HL-60/S4 treated with phorbol 12-myristate 13-acetate at 8.2 ng/mL for 4 days and 3 days (cell line): ENCODE data around the gene ANKRD17.
"Not testable (repeated sequence)": the region's sequence is repeated elsewhere in the genome, so short reads cannot be mapped to it uniquely, and the experiment has no call there.

Experiments used
- in situ Hi-C: fragments of 300-500 bp; cut with MboI; formaldehyde crosslinking; loops from 2 replicates; pipeline ENCODE4 v1.15.0; 2022; ENCODE audit warnings: low sequenced_read_pairs

The ANKRD17 gene

DNA sequence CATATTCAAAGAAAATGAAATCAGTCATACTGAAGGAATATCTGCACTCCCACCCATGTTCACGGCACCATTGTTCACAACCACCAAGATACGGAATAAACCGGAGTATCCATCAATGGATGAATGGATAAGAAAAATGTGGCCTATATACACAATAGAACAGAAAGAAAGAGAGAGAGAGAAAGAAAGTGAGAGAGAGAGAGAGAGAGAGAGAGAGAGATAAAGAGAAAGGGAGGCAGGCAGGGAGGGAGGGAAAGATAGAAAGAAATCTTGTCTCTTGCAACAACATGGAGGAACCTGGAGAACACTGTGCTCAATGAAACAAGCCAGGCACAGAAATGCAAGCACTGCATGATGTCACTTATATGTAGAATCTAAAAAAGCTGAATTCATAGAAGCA is 52.4 kb downstream of the ANKRD17 start:
- in situ Hi-C loops, result no loop called here

DNA sequence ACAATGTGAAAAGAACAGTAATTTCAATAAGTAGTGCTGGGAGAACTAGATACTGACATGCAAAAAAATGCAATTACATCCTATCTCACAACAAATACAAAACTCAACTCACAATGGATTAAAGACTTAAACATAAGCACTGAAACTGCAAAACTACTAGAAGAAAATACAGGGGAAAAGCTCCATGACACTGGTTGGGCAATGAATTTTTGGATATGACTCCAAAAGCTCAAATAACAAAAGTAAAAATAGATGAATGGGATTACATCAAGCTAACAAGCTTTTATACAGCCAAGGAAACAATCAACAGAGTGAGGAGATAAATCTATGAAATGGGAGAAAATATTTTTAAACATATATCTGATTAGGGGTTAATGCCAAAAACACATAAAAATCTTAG is 53.1 kb downstream of the ANKRD17 start:
- in situ Hi-C loops, result no loop called here

DNA sequence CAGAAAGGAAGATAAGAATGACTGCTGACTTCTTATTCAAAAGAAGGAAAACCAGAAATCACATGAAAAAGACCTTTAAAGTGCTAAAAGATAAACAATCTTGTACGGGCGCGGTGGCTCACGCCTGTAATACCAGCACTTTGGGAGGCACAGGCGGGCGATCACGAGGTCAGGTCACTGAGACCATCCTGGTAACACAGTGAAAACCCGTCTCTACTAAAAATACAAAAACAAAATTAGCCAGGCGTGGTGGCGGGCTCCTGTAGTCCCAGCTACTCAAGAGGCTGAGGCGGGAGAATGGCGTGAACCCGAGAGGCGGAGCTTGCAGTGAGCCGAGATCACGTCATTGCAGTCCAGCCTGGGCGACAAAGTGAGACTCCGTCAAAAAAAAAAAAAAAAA is 54.6 kb downstream of the ANKRD17 start:
- in situ Hi-C loops, result not testable (repeated sequence)

DNA sequence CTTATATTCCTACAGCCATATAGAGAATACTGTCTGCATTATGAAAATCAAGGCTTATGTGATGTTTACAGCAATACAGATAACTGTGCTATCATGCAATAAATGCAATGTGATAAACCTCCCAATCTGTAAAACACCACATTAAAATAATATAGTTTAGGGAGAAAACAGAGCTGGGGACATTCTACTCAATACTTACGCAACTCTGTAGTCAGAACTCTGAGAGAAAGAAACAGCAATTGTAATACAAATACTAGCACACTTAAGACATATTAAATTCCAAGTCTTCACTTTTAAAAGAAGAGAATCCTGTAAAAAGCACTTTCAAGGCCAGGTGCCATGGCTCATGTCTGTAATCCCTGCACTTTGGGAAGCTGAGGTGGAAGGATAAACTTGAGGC is 61.4 kb downstream of the ANKRD17 start:
- in situ Hi-C loops, result no loop called here

DNA sequence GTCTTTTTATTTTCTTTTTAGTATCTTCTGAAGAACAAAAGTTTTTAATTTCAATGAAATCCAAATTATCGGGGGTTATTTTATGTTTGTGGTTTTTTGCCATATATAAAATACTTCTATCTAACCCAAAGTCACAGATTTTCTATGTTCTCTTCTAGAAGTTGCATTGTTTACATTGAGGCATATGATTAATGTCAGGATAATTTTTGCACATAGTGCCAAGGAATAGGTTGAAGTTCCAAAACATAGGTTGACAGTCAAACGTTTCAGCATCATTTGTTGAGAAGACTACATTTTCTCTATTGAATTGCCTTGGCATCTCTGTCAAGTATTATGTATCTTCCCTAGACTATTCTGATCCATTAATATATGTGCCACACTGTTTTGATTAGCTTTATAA is 64.5 kb downstream of the ANKRD17 start:
- in situ Hi-C loops, result no loop called here

DNA sequence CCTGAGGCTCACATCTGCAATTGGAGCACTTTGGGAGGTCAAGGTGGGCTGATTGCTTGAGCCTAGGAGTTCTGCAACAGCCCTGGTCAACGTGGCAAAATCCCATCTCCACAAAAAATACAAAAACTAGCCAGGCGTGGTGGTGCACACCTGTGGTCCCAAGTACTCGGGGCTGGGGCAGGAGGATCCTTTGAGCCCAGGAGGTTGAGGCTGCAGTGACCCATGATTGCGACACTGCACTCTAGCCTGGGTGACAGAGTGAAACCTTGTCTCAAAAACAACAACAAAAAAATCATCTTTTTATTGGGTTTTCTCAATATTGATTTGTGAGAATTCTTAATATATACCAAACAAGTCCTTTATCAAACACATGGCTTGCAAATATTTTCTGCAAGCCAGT is 64.9 kb downstream of the ANKRD17 start:
- in situ Hi-C loops, result no loop called here

DNA sequence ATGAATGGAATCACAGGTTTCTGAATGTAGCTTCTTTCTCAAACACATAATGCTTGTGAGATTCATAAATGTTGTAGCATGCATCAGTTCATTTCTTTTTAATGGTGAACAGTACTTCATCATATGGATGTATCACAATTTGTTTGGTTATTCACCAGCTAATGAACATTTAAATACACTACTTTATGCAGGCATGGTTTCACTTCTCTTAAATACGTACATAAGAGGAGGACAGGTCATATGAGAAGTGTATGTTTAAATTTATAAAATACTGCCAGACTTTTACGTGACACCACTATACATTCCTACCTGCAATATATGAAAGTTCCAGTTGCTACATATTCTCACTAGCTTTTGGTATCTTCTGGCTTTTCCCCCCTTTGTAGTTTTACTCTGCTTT is 65.4 kb downstream of the ANKRD17 start:
- in situ Hi-C loops, result no loop called here

DNA sequence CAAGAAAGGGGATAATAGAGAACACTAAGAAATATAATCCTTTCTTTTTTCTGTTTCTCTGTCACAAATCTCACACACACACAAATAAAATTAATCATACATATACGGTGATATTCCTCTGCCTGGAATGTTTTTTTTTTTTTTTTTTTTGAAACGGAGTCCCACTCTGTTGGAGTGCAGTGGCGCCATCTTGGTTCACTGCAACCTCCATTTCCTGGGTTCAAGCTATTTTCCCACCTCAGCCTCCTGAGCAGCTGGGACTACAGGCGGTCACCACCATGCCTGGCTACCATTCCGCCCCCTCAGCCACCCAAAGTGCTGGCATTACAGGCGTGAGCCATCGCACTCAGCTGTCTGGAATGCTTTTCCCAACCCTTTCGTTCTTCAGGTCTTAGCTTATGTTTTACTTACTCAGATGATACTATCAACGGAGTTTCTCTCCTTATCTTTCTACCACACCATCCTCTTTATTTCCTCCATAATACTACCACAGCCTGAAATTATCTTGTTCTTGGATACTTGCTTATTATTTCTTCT is 69.3 kb downstream of the ANKRD17 start:
- in situ Hi-C loops, result no loop called here

DNA sequence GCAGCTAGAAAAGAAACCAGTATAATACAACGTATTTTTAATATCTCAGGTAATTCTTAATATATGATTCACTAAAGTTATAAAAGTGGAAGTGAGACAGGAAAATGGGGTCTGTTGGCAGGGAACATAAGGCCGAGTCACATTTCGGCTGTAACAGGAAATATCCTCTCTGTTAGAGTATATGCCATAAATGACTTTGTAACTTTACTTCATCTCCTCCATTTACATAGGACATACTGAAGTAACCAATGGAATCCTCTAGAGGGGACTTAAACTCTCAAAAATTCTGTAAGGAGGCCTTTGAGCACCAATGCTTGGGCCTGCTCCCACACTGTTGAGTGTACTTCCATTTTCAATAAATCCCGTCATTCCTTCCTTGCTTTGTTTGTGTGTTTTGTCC is 71.3 kb downstream of the ANKRD17 start:
- in situ Hi-C loops, result no loop called here

DNA sequence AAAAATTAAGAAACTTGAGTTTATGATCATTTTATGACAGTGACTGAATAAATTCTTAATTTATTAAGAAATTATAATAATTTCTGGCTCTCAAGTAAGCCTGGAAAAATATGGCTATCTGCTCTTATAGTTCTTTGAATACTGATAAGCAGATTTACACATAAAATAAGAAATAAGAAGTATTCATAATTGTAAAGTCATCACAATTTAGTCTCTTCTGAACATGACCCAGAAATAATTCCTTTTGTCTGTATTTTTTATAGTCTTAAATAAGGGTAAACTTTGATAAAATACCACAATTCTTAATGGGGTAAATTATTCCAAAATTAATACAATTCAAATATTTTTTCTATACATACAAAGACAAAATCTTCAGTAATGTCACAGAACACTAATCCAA is 72.7 kb downstream of the ANKRD17 start:
- in situ Hi-C loops, result no loop called here

DNA sequence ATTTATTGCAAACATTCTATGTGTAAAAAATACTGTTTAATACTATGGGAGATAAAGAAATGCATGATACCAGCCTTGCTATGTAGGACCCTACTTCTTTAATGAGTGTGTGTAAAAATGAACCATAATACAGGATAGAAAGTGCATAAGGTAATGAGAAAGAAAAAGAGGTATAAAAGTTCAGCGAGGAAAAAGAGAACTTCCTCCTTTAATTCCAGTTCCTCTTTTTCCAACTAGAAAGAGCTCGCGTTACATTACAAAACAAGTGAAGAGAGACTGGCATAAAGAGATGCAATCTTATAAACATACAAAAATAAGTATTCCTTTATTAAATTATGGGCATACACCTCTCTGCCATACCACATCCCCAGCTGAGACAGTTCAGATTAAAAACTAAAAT is 77.4 kb downstream of the ANKRD17 start:
- in situ Hi-C loops, result no loop called here

DNA sequence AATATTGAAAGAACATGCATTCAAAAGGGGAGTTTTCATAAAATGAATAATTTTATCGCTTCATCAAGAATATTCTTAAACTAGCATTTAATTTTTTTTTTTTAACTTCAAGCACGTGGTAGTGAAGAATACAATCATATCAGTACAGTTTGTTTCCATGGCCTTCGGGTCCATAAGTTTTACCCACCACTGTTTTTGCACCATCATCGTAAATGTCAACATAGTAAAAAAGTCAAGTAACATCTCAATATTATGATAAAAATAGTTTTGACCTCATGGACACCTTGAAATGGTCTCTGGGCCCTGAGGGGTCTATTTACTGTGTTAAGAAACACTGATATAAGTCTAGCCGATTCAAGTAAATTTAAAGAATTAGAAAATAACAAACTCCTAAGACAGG is 80.2 kb downstream of the ANKRD17 start:
- in situ Hi-C loops, result no loop called here

DNA sequence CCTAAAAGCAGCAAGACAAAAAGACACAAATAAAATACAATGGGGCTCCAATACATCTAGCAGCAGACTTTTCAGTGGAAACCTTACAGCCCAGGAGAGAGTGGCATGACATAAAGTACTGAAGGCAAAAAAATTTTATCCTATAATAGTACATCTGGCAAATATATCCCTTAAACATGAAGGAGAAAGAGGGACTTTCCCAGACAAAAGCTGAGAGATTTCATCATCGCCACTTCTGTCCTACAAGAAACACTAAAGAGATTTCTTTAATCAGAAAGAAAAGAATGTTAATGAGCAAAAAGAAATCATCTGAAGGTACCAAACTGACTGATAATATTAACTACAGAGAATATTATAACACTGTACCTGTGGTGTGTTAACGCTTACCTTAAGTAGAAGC is 86.4 kb downstream of the ANKRD17 start:
- in situ Hi-C loops, result no loop called here

DNA sequence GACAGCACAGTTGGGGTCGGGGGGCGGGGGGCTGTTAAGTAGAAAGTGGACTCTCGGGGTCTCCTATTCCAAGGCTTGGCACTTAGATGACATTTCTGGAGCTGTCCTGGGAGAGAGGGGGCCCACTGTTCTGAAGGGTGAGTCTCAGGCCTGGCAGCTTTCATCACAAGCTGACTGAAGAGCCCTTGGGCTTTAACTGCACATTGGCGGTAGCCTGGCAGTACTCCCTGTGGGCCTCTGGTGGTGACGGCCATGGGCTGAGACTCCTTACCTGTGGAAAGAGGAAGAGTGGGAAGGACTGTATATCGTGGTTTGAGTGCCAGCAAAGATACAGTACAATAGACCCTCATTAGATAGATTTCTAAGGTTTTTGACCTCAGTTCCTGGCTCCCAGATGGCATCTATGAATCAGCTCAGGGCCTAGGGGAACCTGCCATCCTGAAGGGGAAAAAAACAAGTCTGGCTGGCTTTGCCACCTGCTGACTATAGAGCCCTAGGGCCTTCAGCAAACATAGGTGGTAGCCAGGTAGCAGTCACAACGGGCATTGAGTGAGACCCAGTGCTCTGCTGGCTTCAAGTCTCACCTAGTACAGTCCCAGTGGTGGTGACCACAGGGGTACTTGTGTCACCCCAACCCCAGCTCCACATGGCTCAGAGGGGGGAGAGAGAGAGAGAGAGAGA is 87.9 kb downstream of the ANKRD17 start:
- in situ Hi-C loops, result no loop called here

DNA sequence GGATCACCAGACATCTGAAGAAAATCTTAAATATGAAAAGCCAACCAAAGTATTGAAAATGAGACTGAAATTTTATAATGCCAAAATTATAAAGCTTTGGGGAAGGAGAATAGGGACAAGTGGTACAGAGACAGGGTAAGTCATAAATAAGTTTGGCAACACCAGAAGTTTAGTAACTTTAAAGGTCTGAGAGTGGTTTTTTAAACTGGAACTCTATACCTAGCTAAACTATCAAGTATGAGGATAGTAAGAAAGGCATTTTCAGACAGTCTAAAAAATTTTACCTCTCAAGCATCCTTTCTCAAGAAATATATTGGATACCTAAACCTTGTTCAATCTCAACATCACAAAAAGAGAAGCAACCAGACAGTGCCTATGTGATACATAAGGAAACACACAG is 92.4 kb downstream of the ANKRD17 start:
- in situ Hi-C loops, result no loop called here

DNA sequence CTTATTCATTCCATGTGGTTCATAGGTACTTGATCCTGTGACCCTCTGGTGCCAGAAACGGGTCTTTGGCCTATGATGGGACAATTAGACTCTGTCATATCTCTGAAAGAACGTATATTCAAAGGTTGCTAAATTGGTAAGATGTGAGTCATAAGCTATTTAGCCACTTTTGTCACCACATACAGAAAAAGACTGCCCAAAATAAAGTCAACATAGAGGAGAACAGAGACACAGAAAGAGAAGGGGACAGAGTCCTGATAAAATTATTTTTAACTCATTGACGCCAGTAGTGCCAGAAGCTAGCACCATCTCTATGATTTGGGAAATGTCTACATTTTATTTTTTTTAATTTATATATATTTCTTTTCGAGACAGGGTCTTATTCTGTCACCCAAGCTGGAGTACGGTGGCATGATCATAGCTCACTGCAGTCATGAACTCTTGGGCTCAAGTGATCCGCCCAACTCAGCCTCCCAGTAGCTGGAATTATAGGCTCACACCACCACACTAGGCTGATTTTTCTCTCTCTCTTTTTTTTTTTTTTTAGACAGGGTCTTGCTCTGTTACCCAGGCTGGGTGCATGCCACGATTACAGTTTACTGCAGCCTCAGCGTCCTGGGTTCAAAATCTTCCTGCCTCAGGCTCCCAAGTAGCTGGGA is 96.9 kb downstream of the ANKRD17 start:
- in situ Hi-C loops, result no loop called here

DNA sequence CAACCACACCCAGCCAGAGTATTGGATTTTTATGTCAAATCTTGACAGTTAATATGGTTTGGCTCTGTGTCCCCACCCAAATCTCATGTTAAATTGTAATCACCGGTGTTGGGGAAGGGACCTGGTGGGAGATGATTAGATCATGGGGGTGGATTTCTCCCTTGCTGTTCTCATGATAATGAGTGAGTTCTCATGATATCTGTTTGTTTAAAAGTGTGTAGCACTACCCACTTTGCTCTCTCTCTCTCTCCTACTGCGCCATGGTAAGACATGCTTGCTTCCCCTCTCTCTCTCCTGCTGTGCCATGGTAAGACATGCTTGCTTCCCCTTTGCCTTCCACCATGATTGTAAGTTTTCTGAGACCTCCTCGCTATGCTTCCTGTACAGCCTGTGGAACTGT is 102.2 kb downstream of the ANKRD17 start:
- in situ Hi-C loops, result no loop called here

DNA sequence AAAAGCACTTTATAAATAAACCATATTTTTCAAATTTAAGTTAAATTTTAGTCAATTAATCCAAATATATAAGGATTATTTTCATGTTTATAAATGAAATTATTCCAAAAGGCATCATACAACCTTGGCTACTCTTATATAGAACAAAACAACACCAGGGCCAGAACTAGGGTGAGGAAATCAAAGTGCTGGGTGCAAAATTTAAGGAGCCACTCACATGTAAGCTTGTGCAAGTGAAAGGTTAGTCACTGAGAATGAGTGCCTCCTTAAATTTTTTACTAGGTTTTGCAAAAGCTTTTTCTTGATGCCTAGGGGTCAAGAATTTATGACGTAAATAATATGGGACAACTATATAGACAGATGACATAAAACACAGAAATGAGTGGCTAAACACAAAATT is 105.7 kb downstream of the ANKRD17 start:
- in situ Hi-C loops, result no loop called here

DNA sequence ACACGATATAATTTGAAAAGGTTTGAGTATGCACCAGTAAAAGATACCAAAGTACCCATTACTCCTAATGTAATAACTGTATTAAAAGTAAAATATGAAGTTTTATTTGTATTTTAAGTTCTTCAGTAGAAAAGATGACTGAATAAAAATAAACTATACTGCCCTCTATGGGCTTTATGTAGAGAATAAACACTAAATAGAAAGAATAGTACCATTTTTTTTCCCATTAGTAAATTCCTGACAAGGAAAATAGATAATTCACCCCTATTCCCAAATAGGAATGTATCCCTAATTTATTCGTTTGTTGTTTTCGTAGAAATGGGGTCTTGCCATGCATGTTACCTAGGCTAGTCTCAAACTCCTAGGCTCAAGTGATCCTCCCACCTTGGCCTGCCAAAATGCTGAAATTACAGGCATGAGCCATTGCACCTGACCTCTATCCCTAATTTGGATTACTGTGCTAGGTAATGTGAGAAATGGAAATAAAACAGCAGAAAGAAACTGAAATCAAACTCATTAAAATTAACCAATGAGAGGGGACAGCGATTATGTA is 115.5 kb downstream of the ANKRD17 start:
- in situ Hi-C loops, result no loop called here

DNA sequence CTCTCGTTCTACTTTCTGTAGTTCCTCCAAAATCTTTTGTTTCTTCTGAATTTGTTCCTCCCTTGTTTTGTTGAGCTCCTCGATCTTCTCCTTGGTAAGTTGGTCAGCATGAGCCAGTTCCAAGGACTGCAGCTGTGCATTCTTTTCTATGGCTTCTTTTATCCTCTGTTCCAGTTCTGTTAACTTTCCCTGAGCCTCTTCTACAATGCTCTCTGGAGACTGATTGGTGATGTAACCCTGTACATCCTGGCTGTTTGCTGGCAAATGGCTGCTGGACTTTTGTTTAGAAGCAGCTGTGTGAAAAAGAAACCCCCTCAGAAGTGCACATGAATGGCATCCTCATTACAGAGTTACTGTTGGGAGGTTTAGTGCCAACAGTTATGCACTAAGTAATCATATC is 118.6 kb downstream of the ANKRD17 start:
- in situ Hi-C loops, result no loop called here

DNA sequence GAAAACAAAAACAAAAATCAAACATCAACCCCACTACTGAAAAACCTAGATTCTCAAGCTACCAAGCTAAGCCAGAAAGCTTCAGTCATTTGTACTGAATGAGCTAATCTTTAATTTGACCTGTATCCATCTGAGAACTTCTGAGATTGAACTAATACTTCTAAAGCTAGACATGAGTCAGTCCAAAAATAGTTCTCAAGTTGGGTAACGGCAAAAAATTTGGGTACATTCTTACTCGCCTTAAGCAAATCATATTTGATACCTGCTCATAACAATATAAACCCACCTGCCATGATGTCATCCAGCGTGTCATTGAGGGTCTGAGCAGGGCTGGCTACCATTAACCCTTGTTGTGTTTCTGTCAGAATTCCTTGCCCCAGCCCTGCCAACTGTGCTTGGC is 119.4 kb downstream of the ANKRD17 start:
- in situ Hi-C loops, result no loop called here

DNA sequence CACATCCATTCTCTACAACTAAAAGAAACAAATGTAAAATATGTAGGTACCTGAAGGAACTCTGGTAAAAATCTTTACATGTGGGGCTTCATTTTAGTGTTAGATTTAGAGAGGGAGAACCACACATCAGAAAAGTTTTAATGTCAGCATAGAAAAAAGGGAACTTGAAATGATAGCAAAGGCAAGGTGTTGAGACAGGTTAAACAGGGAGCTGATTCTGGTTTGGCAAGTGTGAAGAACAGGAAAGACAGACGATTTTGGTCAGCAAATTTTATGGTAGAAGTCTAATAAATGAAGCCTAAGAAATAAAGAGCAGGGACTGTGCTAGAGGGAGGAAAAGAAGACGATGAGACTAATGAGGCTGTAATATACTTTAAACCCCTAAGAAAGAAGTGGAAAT is 121.5 kb downstream of the ANKRD17 start:
- in situ Hi-C loops, result no loop called here
